Left kidney (tissue), 2 donors: ENCODE measurements around the gene PLA2G6. TPM values are rescaled to one million over a fixed set of nuclear protein-coding genes. Genes with fewer than 3 reads are reported as not detected.
"Not testable (repeated sequence)": the region's sequence is repeated elsewhere in the genome, so short reads cannot be mapped to it uniquely, and the experiment has no call there.

ENCODE experiments used
- DNase-seq: peaks from one replicate; pipeline ENCODE4 v3.0.0-alpha.2; 2013
- polyA plus RNA-seq: library from polyadenylated mRNA; unstranded; fragments of 120-200 nt; gene quantifications from one replicate; pipeline ENCODE4 v1.2.1, GENCODE V29; 2013; ENCODE audit not compliant: insufficient read length

Gene PLA2G6
- polyA plus RNA-seq, 1 donor = 50.9 TPM

DNA sequence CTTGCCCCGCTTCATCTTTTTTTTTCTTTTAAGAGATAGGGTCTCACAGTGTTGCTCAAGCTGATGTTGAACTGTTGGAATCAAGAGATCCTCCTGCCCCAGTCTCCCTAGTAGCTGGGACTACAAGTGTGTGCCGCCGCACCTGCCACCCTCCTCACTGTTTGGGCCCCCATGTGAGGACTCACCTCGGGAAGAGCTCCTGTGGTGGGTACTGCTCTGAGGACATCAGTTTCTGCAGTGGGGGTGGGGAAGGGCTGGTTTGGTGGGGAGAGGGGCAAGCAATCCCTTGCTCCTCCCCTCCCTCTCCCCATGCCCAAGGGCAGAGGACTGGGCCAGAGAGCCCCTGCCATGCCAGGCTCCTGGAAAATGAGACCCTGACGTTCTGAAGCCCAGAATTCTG lies 96.1 kb downstream of the PLA2G6 start:
- DNase-seq = no peak

GRCh38 chr22:38085056-38085455 lies 96.6 kb downstream of the PLA2G6 start:
- DNase-seq = no peak

DNA sequence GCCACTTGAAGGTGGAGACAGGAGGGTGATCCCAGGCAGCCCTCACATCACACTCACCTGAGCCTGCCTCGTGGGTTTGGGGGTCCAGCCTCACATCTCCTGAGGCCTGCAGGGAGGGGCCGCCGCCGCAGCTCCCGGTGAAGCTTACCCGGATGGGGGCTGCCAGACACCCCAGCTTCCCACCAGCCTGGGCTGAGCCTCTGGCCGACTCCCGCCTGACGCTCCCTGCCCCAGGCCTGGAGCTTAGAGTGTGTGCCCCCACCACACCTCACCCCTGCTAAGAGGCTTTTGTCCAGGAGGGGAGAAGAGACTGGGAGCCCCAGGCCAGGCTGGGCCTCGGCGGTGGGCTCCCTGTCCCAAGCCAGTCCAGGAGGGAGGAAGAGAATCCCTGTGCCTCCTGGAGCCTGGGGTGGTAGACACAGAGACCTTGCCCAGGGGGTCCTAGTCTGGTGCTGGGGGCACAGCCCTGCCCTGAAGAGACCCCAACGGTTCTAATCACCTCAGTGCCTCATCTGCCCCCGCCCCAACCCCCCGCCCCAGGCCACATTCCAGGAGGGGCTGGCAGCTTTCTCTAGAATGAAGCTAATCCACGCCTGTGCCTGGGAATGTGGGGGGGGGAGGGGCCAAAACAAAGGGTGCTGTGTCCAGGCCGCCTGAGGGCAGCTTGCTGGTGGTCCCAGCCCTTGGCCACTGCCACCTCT lies 97.5 kb downstream of the PLA2G6 start, which contains the start of gene SLC16A8:
SLC16A8 (minus strand) TSS at position 254 of the 701 bp plus-strand sequence. CDS start 1,311 bp downstream, outside the sequence.
- no peak for DNase-seq

DNA sequence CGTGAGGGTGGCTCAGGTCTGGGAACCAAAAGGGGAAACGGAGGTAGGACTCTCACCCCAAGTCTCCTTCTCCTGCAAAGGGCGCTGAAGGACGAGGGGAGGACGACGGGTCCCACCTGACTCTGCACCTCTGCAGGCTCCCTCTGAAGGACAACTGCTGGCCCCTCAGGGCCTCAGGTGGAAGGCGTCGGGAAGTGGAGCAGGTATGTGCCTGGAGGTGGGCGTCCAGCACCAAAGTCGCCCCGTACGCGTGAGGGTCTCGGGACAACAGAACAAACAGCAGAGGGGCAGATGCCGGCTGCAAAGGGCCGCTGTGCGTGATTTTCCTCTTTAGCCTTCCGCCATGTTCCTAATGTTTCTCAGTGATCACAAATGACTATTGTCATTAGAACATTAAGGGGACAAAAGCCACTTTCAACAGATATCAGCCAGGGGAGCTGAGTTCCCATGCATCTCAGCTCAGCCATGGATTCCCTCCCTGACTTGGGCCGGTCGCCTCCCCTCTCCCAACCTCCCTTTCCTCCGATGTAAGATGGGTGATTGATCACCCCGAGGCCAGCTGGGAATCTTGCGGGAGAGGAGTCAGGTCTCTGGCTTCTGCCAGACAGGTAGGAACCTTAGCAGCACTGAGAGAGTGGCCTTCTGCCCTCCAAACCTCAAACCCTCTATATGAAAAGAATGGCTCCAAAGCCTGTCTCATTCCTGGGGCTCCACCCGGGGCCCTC lies 98.5 kb downstream of the PLA2G6 start:
- no peak for DNase-seq

DNA sequence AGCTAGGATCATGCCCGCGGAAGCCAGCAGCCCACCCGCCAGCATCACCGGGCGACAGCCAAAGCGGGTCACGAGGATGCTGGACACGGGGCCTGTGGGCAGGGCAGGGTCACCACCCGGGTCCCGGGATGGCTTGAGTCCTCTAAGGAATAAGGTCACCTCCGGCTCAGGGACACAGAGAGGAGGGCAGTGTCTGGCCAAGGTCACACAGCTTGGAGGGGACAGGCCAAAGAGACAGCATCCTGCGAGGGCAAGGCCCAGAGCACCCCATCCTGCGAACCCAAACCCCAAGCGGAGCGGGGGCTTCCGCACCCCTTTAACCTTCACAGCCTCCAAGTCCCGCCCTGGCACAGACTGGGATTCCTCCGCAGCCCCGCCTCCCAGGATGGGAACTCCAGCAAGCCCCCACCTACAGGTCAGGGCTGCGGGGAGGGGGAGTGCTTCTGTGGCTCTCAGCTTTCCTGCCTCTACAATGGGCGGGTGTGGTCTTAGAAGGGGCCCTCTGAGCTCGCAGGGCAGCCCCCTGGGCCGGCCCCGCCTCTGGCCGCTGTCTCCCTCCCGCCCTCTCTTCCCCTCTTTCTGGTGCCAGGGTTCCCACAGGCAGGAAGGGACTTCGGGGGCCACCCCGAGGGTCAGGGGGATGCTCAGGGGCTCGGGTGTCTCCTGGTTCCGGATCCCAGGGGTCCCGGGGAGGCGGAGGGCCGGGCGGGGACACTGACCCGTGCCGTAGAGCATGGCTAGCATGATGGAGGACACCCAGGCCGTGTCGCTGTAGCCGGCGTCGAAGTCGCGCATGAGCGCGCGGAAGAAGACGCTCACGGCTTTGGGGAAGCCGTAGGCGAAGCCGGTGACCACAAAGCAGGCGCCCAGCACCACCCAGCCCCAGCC lies 99.4 kb downstream of the PLA2G6 start:
- DNase-seq = no peak

- DNase-seq = no peak
Observed at GRCh38 chr22:38081636-38081940, 100.0 kb downstream of the PLA2G6 start.

GRCh38 chr22:38080850-38081635 lies 100.6 kb downstream of the PLA2G6 start:
- no peak for DNase-seq

DNA sequence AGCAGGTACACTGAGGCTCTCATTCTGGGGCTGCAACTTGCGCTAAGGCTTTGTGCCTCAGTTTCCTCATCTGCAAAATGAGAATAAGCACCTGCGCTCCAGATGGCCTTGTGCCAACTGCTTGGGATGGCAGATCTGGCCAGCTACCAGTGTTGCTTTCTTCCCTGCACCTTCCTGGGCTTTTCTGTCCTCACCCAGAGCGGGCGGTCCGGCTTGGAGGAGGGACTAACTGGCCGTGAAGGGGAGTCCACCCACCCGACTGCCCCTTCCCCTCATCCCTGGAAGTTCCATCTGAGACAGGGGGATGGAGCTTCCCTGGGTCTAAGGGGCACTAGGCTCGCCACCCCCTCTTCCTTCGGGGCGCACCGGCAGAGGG lies 101.2 kb downstream of the PLA2G6 start:
- no peak for DNase-seq

DNA sequence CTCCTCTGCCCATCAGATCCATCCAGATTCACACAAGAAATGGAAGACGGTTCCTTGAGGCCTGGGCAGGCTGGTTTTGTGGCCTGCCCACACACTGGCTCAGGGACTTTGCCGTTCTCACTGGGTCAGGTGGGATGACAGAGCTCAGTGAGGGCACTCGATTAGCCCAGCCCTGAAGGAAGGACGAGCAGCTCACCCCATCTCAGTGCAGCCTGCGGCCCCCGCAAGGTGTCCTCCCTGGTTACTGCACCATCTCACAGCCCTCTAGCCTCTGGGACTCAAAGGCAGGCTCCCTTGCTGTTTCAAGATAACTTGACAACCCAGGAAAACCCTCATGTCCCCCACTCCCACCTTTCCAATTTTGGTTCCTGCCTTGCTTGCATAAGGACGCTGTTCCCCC lies 101.8 kb downstream of the PLA2G6 start:
- DNase-seq = no peak

- not testable (repeated sequence) for DNase-seq
Observed at GRCh38 chr22:38079208-38079607, 102.4 kb downstream of the PLA2G6 start.

- DNase-seq = no peak
Observed at GRCh38 chr22:38078046-38078840, 103.4 kb downstream of the PLA2G6 start.

GRCh38 chr22:38077595-38077994 lies 104.0 kb downstream of the PLA2G6 start:
- DNase-seq = no peak

DNA sequence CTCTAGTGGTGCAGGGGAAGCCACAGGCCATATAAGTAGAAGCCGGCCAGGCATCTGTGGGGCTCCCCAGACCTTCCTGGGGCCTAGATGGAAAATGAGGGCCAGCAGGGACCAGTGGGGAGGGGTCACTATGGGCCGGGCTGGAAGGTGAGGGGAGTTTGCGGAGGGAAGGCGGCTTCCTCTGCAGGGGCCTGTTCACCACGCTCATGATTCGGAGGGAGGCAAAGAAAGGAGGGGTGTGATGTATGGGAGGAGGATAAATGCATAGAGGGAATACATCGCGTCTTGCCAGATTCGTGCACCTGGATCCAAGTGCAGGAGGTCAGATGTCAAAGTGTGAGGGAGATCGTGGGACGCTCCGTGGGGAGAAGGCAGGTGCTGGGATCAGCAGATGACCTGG lies 104.5 kb downstream of the PLA2G6 start:
- no peak for DNase-seq

GRCh38 chr22:38075961-38076360 lies 105.7 kb downstream of the PLA2G6 start:
- no peak for DNase-seq

DNA sequence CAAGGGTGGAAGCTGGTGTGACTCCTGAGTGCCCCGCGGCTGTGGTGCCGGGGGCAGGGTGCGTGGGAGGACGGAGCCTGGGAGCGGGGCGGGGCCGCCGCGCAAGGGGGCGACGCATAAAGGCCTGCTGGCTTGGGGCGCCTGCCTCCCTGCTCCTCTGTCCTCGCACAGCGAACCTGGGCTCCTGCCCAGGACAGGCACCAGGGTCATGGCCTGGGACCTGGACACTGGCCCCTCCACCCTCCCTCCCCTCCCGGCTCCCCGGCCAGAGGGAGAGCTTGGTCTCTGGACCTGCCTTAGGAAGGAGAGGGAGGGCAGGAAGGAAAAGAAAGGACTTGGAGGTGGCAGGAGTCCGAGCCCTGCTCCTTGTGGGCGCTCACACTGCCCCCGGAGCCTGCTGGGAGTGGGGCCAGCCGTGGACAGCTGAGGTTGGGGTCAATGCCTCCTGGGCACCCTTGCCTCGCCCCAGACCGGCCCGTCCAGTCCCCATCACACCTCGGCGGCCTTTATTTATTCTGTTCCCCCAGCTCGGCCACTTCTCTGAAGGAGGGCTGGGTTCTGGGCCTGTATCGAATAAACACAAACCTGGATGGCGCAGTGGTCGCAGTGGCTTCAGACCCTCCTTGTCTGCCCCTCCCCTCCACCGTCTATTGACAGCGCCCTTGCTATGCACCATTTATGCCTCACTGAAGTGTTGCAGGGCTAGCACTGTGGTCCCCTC lies 106.4 kb downstream of the PLA2G6 start:
- no peak for DNase-seq

- DNase-seq = no peak
Observed at GRCh38 chr22:38074181-38075104, 107.2 kb downstream of the PLA2G6 start.

- DNase-seq = no peak
Observed at GRCh38 chr22:38073150-38074130, 108.2 kb downstream of the PLA2G6 start.
